Adipocyte (in vitro differentiated cells): ENCODE measurements around the gene RBAK.
"Not testable (repeated sequence)": the region's sequence is repeated elsewhere in the genome, so short reads cannot be mapped to it uniquely, and the experiment has no call there.

Source experiments
- DNase-seq: peaks from one replicate; pipeline ENCODE4 v3.0.0-alpha.2; 2015; ENCODE audit warnings: low read depth
- H3K27me3 ChIP-seq: replicated peaks from 2 replicates; pipeline ENCODE4 v1.7.0; 2013; ENCODE audit warnings: mild to moderate bottlenecking, low read length, moderate library complexity; ENCODE audit not compliant: control insufficient read depth, insufficient read depth
- H3K36me3 ChIP-seq: 2 replicates; pipeline ENCODE4 v1.7.0; 2013; ENCODE audit warnings: low read length, mild to moderate bottlenecking, moderate library complexity; ENCODE audit not compliant: control insufficient read depth, insufficient read depth, severe bottlenecking
- H3K4me1 ChIP-seq: 2 replicates; pipeline ENCODE4 v1.7.0; 2013; ENCODE audit warnings: mild to moderate bottlenecking, low read length, moderate library complexity; ENCODE audit not compliant: control insufficient read depth, insufficient read depth
- H3K4me3 ChIP-seq: 2 replicates; pipeline ENCODE4 v1.7.0; 2013; ENCODE audit warnings: mild to moderate bottlenecking, low read length, moderate library complexity
- H3K9ac ChIP-seq: 2 replicates; pipeline ENCODE4 v1.7.0; 2013; ENCODE audit warnings: mild to moderate bottlenecking, low read length, moderate library complexity
- H3K9me3 ChIP-seq: 2 replicates; pipeline ENCODE4 v1.7.0; 2013; ENCODE audit warnings: mild to moderate bottlenecking, low read length, moderate library complexity; ENCODE audit not compliant: control insufficient read depth

Gene RBAK

GRCh38 chr7:5020098-5020497 lies 25.6 kb upstream of the RBAK start:
- Histone ChIP-seq H3K9ac (no peak overlapping the region), H3K36me3 (no peaks in the 10 kb centered on the region), H3K27me3 (no peaks in the 10 kb centered on the region), H3K4me1 (no peaks in the 10 kb centered on the region), H3K4me3 (no peak overlapping the region), H3K9me3 (no peaks in the 10 kb centered on the region)
- no peak for DNase-seq

DNA sequence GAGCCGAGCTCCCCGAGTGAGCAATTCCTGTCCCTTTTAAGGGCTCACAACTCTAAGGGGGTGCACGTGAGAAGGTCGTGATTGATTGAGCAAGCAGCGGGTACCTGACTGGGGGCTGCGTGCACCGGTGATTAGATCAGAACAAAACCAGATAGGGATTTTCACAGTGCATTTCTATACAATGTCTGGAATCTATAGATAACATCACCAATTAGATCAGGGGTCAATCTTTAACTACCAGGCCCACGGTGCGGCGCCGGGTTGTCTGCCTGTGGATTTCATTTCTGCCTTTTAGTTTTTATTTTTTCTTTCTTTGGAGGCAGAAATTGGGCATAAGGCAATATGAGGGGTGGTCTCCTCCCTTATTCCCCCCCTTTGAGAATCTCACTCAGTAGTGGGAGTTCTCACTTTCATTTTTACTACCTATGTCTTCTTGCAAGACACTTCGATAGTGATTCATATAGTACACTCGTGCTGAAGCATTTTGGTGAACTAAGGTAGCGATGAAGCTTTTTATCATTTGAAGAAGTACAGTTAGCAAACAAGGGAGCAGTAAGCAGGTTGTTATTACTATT lies 24.6 kb upstream of the RBAK start:
- not testable (repeated sequence) for H3K4me3 ChIP-seq, H3K27me3 ChIP-seq, H3K4me1 ChIP-seq, H3K36me3 ChIP-seq, H3K9ac ChIP-seq, H3K9me3 ChIP-seq, DNase-seq

DNA sequence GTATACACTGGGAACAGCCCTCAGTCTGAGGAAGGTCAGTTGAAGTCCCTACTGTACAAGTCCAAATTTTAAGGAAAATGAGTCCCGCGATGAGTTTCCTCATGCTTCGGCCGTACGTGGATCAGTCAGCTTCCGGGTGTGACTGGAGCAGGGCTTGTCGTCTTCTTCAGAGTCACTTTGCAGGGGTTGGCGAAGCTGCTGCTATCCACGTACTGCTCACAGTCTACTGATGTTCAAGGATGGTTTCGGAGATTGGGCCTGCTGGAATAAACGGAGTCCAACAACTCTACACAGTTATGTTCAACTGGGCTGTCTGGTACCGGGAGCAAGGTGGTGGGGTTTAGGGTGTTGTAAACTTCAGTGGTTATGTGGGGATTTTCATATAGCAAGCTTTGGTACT lies 22.0 kb upstream of the RBAK start:
- H3K36me3 ChIP-seq, H3K9me3 ChIP-seq, H3K4me3 ChIP-seq, H3K9ac ChIP-seq, H3K27me3 ChIP-seq, H3K4me1 ChIP-seq, DNase-seq: not testable (repeated sequence)

- H3K4me1 ChIP-seq, H3K36me3 ChIP-seq, H3K9ac ChIP-seq, H3K9me3 ChIP-seq, H3K27me3 ChIP-seq, H3K4me3 ChIP-seq, DNase-seq: not testable (repeated sequence)
These were observed 17.8 kb upstream of the RBAK start for GRCh38 chr7:5027796-5028410.

GRCh38 chr7:5033186-5033585 lies 12.5 kb upstream of the RBAK start:
- not testable (repeated sequence) for H3K36me3 ChIP-seq, DNase-seq, H3K9ac ChIP-seq, H3K4me3 ChIP-seq, H3K4me1 ChIP-seq, H3K9me3 ChIP-seq, H3K27me3 ChIP-seq

- H3K9me3 ChIP-seq, result no peaks in the 10 kb centered on the region
- H3K9ac ChIP-seq, result no peak overlapping the region
- no peaks in the 10 kb centered on the region for H3K27me3 ChIP-seq
- H3K4me3 ChIP-seq, result no peak overlapping the region
- no peaks in the 10 kb centered on the region for H3K4me1 ChIP-seq
- DNase-seq, result no peak
- H3K36me3 ChIP-seq, result no peaks in the 10 kb centered on the region
These were observed 10.4 kb upstream of the RBAK start for GRCh38 chr7:5035276-5035675.

DNA sequence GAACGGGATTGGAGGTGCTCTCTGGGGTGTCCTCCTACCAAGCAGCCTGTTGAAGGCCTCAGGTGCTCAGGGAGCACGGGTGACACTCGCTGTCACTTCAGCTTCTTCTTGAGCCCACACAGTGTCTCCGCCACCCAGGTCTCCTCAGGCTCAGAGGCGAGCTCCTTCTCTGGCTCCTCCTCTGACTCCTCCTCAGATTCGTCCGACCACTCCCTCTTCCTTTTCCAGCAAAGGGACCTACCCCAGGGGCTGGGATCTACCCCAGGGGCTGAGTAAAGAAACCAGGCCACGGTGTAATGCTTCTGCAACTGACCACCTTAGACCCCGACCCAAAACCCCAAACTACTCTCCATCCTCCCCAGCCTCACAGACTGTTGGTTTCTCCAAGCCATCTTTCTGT lies 9.2 kb upstream of the RBAK start:
- Histone ChIP-seq H3K9me3 (no peaks in the 10 kb centered on the region), H3K27me3 (no peaks in the 10 kb centered on the region), H3K4me3 (no peak overlapping the region), H3K36me3 (no peaks in the 10 kb centered on the region), H3K9ac (no peak overlapping the region), H3K4me1 (no peaks in the 10 kb centered on the region)
- no peak for DNase-seq

- Histone ChIP-seq H3K9ac (no peak overlapping the region), H3K4me1 (no peaks in the 10 kb centered on the region), H3K27me3 (no peaks in the 10 kb centered on the region), H3K4me3 (no peak overlapping the region), H3K36me3 (no peaks in the 10 kb centered on the region), H3K9me3 (no peaks in the 10 kb centered on the region)
- no peak for DNase-seq
These were observed 4.6 kb upstream of the RBAK start for GRCh38 chr7:5041047-5041446.

GRCh38 chr7:5043661-5044060 lies 2.0 kb upstream of the RBAK start:
- no peak for DNase-seq
- H3K4me1 ChIP-seq, result peaks cover 3% of the 10 kb centered on the region
- H3K36me3 ChIP-seq, result peaks cover under 1% of the 10 kb centered on the region
- H3K9me3 ChIP-seq, result no peaks in the 10 kb centered on the region
- no peak overlapping the region for H3K9ac ChIP-seq
- H3K4me3 ChIP-seq, result no peak overlapping the region
- H3K27me3 ChIP-seq, result no peaks in the 10 kb centered on the region

- not testable (repeated sequence) for DNase-seq, H3K4me1 ChIP-seq, H3K9me3 ChIP-seq, H3K27me3 ChIP-seq
- Histone ChIP-seq H3K36me3 (peaks cover 25% of the 10 kb centered on the region), H3K9ac (peak overlapping the region; percentile 94), H3K4me3 (peak overlapping the region; percentile 90)
These were observed 705 bp downstream of the RBAK start for GRCh38 chr7:5046397-5046732.

GRCh38 chr7:5047127-5047526 lies 1.5 kb downstream of the RBAK start:
- not testable (repeated sequence) for H3K27me3 ChIP-seq

DNA sequence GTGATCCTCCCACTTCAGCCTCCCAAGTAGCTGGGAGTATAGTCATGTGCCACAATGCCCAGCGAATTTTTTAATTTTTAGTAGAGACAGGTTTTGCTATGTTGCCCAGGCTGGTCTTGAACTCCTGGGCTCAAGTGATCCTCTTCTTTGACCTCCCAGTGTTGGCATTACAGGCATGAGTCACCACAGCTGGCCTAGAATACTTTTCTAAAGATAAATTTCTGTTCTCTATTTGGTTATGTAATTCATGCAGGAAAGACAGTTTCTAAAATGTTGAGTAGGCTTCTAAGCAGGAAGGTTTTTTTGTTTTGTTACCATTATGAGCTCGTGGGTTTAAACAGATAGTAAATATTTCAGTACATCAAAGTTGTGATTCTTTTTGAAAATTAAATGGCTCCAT lies 5.0 kb downstream of the RBAK start:
- Histone ChIP-seq H3K4me3 (no peak overlapping the region), H3K9me3 (peaks cover 35% of the 10 kb centered on the region), H3K4me1 (peaks cover 3% of the 10 kb centered on the region), H3K9ac (no peak overlapping the region), H3K36me3 (peaks cover 67% of the 10 kb centered on the region), H3K27me3 (no peaks in the 10 kb centered on the region)
- no peak for DNase-seq

More at GRCh38 chr7:5047127-5047526, 1.5 kb downstream of the RBAK start:
- H3K9ac ChIP-seq, DNase-seq, H3K4me1 ChIP-seq: not testable (repeated sequence)
- peaks cover 15% of the 10 kb centered on the region for H3K9me3 ChIP-seq
- peaks cover 33% of the 10 kb centered on the region for H3K36me3 ChIP-seq
- peak overlapping the region; percentile 44 for H3K4me3 ChIP-seq
